HTR-8/SVneo (cell line): ENCODE measurements around the gene PRPS1L1.

Experiments
- DNase-seq: peaks from one replicate; pipeline ENCODE4 v3.0.0; 2011; ENCODE audit warnings: low spot score, mixed read lengths; ENCODE audit not compliant: insufficient read length
- FAIRE-seq: peaks from 2 replicates; lab custom pipeline; 2011; peaks lifted over from hg19 to GRCh38; lab: Jason Lieb, UNC

PRPS1L1 gene

DNA sequence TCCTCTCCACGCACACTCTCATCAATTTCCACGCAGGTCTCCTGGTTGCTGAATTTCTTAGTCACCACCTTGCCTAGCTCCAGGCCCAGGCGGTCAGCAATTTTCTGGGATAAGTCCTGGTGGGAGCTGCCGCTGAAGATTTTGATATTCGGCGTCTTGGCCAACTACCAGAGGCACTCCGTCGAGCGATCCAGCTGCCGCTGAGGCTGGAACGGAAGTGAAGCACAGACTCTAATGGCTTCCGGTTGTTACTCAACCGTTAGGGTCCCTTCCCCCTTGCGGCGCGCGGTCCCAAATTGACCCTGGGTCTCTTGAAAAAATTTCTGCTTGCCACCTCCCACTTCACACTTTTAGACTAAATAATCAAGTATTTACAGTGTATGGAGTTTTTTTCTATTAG, at the start of gene PRPS1L1:
Gene PRPS1L1 (minus strand): TSS at position 219 of the 400 bp plus-strand sequence.
- DNase-seq, result no peak
- FAIRE-seq, result no peak

DNA sequence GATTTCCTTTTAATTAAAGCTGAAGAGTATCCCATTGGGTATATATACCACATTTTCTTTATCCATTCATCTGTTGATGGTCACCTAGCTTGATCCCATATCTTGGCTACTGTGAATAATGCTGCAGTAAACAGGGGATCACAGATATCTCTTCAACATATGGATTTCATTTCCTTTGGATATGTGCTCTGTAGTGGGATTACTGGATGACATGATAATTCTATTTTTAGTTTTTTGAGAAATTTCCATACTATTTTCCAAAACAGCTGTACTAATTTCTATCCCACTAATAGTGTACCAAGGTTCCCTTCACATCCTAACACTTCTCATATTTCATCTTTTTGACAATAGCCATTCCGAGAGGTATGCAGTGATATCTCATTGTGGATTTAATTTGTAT, 48.8 kb upstream of the PRPS1L1 start:
- DNase-seq, result no peak
- FAIRE-seq, result no peak

DNA sequence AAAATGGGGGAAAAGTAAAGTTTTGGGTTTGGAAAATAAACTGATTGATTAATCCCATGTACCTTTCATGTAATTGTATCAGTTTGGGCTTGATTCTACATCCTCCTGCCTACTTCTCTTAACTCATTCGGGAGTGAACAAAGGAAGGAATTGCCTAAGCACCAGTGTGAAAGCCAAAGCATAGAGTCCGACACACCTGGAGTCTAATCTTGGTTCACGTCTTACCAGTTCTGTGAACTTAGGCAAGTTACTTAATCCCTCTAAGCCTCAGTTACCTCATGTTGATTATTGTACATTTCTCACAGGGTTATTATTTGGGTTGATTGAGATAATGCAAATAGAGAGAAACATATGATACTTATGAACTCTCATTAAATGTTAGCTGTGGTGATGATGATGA, 41.1 kb upstream of the PRPS1L1 start:
- FAIRE-seq (no peak), DNase-seq (no peak)

DNA sequence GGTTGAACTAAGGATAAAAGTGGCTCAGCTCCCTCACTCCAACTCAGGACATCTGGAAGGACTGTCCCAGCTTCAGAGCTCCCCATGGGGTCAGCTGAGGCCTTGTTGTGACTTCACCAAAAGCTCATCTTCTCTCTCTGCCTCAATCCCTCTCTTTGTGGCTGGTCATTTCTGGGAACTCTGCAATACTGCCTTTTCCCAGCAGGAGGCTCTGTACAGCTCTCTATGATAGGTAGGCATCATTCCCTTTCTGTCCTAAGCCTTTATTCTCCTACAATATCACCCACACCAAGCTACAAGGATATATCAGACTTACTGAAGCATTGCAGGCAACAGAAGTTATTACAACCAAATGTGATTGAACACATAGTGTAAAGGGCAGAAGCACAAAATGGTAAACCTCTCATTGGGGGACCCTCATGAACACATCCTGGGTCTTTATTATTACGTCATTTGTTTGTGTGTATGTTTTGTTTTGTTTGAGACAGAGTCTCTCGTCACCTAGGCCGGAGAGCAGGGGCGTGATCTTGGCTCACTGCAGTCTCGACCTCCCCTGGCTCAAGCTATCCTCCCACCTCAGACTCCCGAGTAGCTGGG, 36.7 kb upstream of the PRPS1L1 start:
- DNase-seq (no peak), FAIRE-seq (no peak)

DNA sequence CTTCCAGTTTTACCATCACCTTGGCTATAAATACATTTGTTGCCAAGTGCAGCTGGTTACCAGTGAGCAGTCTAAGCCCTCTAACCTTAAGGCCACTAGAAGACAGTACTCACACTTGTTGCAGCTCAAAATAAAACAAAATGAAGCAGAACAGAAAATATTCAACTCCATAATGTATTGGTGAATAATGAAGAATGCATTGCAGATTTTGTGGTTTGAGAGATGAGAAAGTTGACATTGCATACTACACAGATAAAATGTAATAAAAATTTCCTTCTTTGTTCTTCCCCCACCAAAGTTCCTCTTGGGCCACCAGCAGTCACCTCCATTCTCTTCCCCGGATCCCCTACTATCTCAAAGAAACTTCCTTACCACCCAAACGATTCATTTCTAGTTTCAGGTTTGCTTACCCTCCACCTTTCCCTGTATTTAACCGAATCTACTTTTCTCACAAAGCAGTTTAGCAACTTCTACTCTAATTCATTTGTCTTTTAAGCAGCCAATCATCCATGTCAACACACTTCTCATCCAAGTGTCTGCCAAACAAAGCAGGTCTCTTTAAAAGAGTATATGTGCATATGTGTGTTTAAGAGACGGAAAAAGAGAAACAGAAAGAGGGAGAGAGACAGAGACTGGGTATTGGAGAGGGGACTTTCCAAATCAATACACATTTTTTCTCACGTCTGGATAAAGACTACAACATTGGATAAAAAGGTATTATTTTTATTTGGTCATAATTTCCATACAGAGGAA, 35.7 kb upstream of the PRPS1L1 start:
- FAIRE-seq, result no peak
- no peak for DNase-seq

DNA sequence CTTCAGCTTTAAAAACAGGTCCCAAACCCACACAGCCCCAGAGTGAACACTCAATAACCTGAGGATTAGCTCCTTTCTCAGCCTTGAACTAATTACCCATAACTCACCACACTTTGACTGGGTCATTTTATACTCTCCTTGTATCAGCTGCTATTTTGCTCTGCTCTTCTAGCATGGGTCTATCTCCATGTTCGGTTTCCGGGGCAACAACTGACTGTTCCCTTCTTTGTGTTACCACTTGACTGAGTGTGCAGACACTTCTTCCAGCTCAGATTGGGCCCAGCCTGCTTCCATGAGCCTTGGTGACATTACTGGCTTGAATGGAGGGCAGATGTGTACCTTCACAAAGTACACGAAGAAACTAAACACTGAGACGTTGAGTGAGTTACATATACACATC, 31.5 kb upstream of the PRPS1L1 start:
- FAIRE-seq, result no peak

DNA sequence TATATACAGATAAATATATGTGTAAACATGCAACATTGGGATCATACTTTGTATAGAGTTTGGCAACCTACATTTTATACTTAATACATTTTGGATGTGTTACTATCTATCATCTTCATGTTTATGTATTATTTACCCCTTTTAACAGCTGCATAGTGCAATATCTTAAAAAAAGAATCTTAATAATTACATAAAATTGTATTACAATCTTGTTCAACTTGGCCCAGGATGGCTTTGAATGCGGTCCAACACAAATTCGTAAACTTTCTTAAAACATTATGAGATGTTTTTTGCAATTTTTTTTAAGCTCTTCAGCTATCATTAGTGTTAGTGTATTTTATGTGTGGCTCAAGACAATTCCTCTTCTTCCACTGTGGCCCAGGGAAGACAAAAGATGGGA, 26.3 kb upstream of the PRPS1L1 start:
- FAIRE-seq (no peak), DNase-seq (no peak)

More for the DNA sequence above, 31.5 kb upstream of the PRPS1L1 start:
- no peak for DNase-seq

DNA sequence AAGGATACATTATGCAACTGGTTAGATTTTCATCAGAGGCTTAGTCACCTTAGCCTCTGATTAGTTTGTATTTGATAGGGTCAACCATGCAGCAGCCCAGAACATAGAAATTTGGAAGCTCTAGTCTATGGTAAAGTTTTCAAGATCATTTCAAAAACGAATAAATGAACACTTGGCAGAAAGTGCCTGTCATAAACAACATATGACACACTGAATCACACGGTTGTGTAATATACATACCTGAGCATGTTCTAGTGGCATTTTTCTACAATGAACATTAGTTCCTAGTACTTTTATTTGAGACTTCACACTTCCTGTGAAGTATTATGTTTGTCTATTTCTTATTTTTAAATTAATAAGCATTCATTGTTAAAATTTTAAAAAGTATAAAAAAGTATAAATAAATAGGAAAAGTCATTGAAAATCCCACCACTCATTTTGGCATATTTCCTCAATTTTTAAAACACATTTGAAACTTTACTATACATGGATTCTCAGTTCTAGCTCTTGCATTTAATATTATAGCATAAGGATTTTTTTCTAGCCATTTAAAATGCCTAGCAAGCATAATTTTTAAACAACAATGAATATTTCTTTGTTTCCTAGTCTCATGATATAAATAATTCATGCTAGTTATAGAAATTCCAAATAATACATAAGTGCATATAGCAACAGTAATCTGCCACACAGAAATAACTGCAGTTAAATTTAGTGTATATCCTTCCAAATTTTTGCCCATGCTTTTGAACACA, 25.7 kb upstream of the PRPS1L1 start:
- FAIRE-seq (no peak), DNase-seq (no peak)

DNA sequence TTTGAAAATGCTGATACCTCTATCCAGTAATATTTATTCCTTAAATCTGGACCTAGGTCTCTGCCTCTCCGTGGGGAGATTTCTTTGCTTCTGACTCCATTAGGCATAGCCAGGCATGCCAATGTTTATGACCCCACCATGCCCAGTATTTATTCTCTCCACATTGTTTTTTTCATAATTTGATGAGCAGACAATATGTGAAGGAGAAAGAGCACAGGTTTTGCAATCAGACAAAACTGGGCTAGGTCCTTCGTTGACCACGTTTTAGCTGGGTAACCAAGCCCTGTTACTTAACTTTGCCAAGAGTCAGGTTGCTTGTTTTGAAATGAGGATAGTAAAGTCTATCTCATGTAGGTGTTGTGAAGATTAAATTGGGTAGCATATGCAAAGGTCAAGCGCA, 21.6 kb upstream of the PRPS1L1 start:
- FAIRE-seq (no peak), DNase-seq (no peak)

DNA sequence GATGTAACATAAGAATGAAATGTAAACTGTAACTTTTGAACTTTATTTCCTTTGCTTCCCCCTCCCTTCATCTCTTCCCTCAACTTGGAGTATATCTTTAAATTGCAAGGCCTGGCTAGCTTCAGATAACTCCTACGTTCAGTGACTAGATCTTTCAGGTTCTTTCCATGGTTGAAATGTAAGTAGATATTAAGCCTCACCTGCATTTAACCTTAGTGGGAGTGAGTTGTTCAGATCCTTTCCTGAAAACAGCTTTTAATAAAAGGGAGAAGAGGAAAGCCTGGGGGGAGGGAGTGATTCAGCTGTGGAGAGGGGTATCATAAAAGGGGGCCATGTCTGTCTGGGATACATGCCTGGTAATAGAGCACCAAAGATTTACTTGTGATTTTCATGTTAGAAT, 19.0 kb upstream of the PRPS1L1 start:
- DNase-seq, result no peak

DNA sequence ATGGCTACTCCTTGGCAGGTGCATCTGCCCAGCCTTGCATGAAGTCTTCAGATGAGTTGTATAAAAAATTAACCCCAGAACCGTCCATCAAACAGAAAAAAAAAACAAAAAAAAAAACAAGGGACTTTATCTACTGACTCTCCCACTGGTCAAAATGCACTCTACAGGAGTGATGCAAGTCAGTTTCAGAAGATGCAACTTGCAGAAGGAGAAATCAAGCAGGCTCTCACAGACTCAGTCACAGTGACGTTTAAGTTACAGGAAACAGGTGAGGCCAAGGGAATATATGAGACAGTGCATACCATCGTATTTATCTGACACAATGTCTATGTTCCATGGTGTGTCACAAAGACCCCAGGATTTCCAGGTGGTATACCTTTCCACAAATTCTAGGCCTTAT, 17.5 kb upstream of the PRPS1L1 start:
- no peak for DNase-seq

More for the DNA sequence above, 19.0 kb upstream of the PRPS1L1 start:
- FAIRE-seq, result no peak

DNA sequence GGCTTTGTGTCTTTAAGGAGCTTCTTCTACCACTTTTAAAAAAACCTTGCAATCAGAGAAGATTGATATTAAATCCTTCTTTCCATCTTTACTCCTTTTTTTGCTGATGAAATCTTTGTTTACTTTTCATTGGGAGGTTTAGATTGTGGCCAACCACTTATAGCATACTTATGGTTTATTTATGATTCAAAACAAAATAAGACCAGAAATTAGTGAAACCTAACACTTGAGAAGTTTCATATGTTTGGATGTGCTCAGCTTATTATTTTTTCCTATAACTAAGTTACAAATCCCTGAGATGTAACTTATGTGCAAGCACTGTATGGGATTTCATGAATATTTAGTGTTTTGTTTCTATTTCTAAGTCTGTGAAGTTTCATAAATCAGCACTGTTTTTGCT, 13.5 kb upstream of the PRPS1L1 start:
- FAIRE-seq, result no peak
- DNase-seq, result no peak

More for the DNA sequence above, 17.5 kb upstream of the PRPS1L1 start:
- no peak for FAIRE-seq

DNA sequence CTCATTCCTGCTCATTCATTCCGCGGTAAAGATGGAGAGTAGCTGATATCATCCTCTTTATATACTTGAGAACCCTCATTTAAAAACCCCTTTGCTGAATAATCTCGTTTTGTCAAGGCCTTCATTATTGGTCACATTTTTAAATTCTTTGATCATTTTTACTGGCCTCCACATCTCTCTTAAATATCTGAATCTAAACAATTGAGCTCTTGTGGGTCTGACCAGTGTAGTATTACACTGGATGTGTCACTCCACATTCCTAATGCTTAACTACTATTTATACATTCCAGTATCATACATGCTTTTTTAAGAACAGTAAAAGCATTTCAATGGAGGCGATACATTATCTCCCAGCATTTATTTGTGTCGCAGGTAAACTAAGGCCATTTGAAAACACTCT, 12.6 kb upstream of the PRPS1L1 start:
- DNase-seq (peak; percentile 25), FAIRE-seq (no peak)

DNA sequence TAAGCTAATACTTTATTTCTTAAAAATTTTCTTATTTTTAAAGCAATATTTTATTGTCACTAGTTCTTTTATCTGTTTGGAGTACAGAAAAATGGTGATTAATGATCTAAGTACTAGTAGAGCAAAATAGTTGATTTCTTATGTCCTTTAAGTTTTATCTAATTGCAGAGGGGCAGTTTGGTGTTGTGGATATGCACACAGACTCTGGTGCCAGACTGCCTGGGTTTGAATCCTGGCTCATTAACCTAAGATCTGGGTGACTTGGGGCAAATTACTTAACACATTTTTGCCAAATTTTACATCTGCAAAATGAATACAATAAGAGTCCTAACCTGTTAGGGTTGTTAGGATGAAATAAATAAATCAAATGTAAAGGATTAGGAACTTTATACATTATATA, 10.7 kb upstream of the PRPS1L1 start:
- DNase-seq, result no peak
- no peak for FAIRE-seq

DNA sequence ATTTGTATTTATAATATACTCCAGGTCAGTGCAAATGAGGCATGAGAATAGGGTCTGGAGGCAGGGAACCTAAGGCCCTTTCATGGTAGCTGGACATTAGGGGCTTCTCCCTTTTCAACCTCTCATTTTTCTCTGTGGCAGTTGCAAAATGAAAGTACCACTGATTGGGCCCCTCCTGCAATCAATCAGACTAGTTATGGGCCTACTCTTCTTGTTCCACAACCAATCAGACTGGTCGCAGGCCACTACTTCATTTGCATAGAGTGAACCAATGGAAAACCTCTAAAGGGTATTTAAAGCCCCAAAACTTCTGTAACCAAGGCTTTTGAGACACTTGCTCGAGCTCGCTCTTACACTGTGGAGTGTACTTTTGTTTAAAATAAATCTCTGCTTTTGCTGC, 10.0 kb upstream of the PRPS1L1 start:
- FAIRE-seq (no peak), DNase-seq (no peak)

DNA sequence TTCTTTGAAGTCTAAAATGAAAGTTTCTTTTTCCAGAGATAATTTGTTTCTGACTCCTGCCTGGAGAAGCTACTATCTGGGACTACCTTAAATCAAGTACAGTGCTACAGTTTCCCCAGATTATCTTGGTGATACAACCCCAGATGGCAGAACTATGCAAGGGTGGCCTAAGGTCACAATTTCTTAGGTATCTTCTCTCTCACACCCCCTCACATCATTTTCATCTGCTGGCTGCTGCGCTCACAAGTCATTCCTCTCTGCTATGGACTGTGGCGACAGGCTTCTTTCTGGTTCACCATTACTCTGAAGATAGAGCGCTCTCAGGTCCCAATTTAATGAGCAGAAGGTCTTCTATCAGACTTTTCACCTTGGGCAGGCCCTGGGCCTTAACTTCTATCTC, 9.1 kb upstream of the PRPS1L1 start:
- FAIRE-seq (no peak), DNase-seq (no peak)

DNA sequence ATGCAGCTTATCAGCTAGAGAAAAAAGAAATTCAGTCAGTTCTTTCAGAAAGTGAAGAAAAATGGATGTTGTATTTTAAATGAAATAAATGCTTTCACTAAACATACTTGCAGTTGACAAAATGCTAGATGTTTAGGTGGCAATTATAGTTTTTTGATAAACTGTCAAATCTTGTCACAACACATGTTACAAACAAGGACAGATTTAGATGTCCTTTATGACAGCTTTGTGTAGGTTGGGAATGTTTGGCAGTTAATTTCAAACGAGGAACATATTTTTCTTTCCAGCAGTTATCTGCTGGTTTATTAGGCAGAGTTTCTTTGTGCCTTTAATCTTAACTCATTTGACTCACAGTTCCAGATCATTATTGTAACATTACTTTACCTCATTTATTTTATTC, 3.1 kb upstream of the PRPS1L1 start:
- FAIRE-seq (no peak), DNase-seq (no peak)

DNA sequence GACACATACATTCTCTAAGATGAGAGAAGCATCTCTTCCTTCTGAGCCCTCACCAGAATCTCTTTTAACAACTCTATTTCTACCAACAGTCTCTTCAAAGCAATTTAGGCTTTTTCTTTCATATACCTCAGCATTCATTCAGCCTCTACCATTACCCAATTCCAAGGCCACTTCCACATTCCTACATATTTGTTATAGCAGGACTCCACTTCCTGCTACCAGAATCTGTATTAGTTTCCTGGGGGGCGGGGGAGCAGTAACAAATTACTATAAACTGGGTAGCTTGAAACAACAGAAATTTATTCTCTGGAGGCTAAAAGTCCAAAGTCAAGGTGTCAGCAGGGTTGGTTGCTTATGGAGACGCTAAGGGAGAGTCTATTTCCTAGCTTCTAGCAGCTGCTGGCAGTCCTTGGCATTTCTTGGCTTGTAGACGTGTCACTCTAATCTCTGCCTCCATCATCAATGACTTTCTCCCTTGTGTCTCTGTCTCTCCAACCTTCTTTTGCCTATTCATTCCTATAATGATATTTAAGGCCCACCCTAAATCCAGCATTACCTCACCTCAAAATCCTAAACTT, 7.4 kb downstream of the PRPS1L1 start:
- DNase-seq, result no peak
- FAIRE-seq, result no peak

DNA sequence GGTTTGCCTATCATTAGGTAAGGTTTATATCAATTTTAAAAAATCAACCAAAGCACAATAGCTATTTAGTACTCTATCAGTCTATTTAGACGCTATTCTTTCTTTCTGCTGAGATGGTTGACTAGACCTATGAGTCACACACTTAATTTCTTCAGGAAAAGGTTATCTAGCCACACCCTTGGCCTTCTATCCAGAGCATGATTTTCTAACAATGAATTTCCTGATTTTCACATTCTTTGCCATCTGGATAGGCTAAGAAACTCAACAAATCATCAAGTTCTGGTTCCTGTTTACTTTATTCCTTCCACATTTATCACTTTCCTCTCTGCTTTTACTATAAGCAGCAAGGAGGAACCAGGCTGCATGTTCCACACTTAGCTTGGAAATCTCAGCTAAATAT, 8.1 kb downstream of the PRPS1L1 start:
- FAIRE-seq, result no peak

DNA sequence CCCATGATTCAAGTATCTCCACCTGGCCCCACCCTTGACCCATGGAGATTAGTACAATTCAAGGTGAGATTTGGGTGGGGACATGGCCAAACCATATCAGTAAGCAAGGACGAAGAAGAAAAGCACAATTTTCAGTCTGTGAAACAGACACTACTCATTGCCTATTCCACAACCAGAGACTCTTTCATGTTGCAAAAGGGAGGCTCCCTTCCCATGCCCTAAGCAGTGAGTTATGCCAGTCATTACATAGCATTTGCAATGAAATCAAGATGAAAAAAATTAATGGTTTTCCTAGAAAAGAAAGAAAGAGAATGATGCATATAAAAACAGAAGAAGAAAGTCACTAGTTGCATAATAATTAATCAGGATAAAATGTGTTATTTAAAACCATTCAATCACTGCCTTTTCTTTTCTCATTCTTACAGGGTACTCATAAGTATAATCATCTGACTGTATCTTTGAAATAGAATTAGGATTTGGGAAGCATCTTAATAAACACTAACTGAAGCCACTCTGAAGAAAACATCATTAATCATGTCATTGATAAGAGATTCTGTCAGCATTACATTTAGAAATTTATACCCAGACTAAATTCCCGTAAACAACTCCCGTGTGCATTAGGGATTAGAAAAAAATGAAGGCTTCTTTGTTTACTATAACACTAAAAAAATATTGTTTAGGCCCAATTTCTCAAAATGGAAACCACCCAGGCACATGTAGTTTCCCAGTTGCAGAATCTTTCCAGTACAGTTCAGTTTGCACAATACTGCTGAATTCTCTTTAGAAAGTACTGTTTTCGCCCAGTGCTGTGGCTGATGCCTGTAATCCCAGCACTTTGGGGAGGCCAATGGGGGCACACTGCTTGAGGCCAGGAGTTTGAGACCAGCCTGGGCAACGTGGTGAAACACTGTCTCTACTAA, 9.1 kb downstream of the PRPS1L1 start:
- FAIRE-seq (no peak), DNase-seq (no peak)

More for the DNA sequence above, 8.1 kb downstream of the PRPS1L1 start:
- peak; percentile 26 for DNase-seq
